Right kidney (tissue), 1 donor: ENCODE data around the gene PLA2G2F.

Experiments
- DNase-seq: peaks from one replicate; pipeline ENCODE4 v3.0.0-alpha.2; 2016

PLA2G2F gene

GRCh38 chr1:20172033-20172590 is 33.0 kb downstream of the PLA2G2F start:
- no peak for DNase-seq

- no peak for DNase-seq
These were observed 36.0 kb downstream of the PLA2G2F start for GRCh38 chr1:20174937-20175666.

GRCh38 chr1:20178634-20179370 is 39.7 kb downstream of the PLA2G2F start:
- no peak for DNase-seq

- no peak for DNase-seq
These were observed 40.4 kb downstream of the PLA2G2F start for GRCh38 chr1:20179371-20180128.

GRCh38 chr1:20180129-20180843 is 41.2 kb downstream of the PLA2G2F start:
- DNase-seq = no peak

GRCh38 chr1:20180844-20181207 is 41.7 kb downstream of the PLA2G2F start:
- no peak for DNase-seq

GRCh38 chr1:20182415-20182814 is 43.3 kb downstream of the PLA2G2F start:
- DNase-seq = no peak

GRCh38 chr1:20183035-20183434 is 43.9 kb downstream of the PLA2G2F start:
- DNase-seq = no peak

GRCh38 chr1:20183616-20184271 is 44.6 kb downstream of the PLA2G2F start:
- DNase-seq = no peak

GRCh38 chr1:20184481-20184900 is 45.4 kb downstream of the PLA2G2F start:
- no peak for DNase-seq

GRCh38 chr1:20184997-20185833 is 46.1 kb downstream of the PLA2G2F start:
- peak; percentile 31 for DNase-seq

- DNase-seq = peak; percentile 74
These were observed 47.0 kb downstream of the PLA2G2F start, which contains the start of the genes PLA2G2C and UBXN10 for GRCh38 chr1:20185834-20186782. Gene PLA2G2C (minus strand): TSS chr1:20186518. CDS start chr1:20177363, 9,155 bp downstream. Gene UBXN10 (plus strand): TSS chr1:20186096. CDS start chr1:20190562, 4,466 bp downstream.

- DNase-seq = no peak
These were observed 48.1 kb downstream of the PLA2G2F start for GRCh38 chr1:20187103-20187812.

GRCh38 chr1:20187813-20188454 is 48.8 kb downstream of the PLA2G2F start:
- DNase-seq = no peak

- no peak for DNase-seq
These were observed 49.3 kb downstream of the PLA2G2F start for GRCh38 chr1:20188455-20188817.

GRCh38 chr1:20189664-20190063 is 50.5 kb downstream of the PLA2G2F start:
- no peak for DNase-seq

- no peak for DNase-seq
These were observed 51.4 kb downstream of the PLA2G2F start for GRCh38 chr1:20190256-20191160.
